GM21723 (cell line): ENCODE data around the gene ATRNL1.

Source experiments
- ATAC-seq: cut with Tn5 transposase; IDR thresholded peaks from one replicate; pipeline ENCODE4 v1.9.1; 2021; ENCODE audit warnings: mild to moderate bottlenecking, moderate library complexity; ENCODE audit not compliant: unreplicated experiment

Gene ATRNL1

GRCh38 chr10:115879372-115880089, 786.4 kb downstream of the ATRNL1 start:
- ATAC-seq = peak; percentile 91

GRCh38 chr10:115882021-115882420, 788.9 kb downstream of the ATRNL1 start:
- ATAC-seq = no peak

- no peak for ATAC-seq
Measured at GRCh38 chr10:115883372-115883771, 790.2 kb downstream of the ATRNL1 start.

GRCh38 chr10:115884331-115884730, 791.2 kb downstream of the ATRNL1 start:
- ATAC-seq = no peak

- no peak for ATAC-seq
Measured at GRCh38 chr10:115895166-115895565, 802.0 kb downstream of the ATRNL1 start.

- no peak for ATAC-seq
Measured at GRCh38 chr10:115898242-115898641, 805.1 kb downstream of the ATRNL1 start.

GRCh38 chr10:115902596-115902995, 809.4 kb downstream of the ATRNL1 start:
- ATAC-seq = no peak

- ATAC-seq = no peak
Measured at GRCh38 chr10:115903207-115903606, 810.0 kb downstream of the ATRNL1 start.

- ATAC-seq = no peak
Measured at GRCh38 chr10:115903845-115904244, 810.7 kb downstream of the ATRNL1 start.

GRCh38 chr10:115909037-115909436, 815.9 kb downstream of the ATRNL1 start:
- ATAC-seq = no peak

GRCh38 chr10:115909962-115910731, 817.0 kb downstream of the ATRNL1 start:
- no peak for ATAC-seq

- no peak for ATAC-seq
Measured at GRCh38 chr10:115914475-115914874, 821.3 kb downstream of the ATRNL1 start.

GRCh38 chr10:115915429-115915828, 822.3 kb downstream of the ATRNL1 start:
- no peak for ATAC-seq

- no peak for ATAC-seq
Measured at GRCh38 chr10:115918812-115919211, 825.6 kb downstream of the ATRNL1 start.

- no peak for ATAC-seq
Measured at GRCh38 chr10:115921795-115922194, 828.6 kb downstream of the ATRNL1 start.

- no peak for ATAC-seq
Measured at GRCh38 chr10:115931309-115931708, 838.1 kb downstream of the ATRNL1 start.

- no peak for ATAC-seq
Measured at GRCh38 chr10:115932099-115932498, 838.9 kb downstream of the ATRNL1 start.

GRCh38 chr10:115933098-115933497, 839.9 kb downstream of the ATRNL1 start:
- no peak for ATAC-seq

GRCh38 chr10:115935731-115936130, 842.6 kb downstream of the ATRNL1 start:
- no peak for ATAC-seq

GRCh38 chr10:115936926-115937767, 844.0 kb downstream of the ATRNL1 start:
- no peak for ATAC-seq

GRCh38 chr10:115937768-115938056, 844.5 kb downstream of the ATRNL1 start:
- ATAC-seq = no peak
